ENCODE measurements around the gene CARD6.
A peak's percentile ranks its signal among the peaks of the same experiment; 100 is the strongest.

CARD6 gene

DNA sequence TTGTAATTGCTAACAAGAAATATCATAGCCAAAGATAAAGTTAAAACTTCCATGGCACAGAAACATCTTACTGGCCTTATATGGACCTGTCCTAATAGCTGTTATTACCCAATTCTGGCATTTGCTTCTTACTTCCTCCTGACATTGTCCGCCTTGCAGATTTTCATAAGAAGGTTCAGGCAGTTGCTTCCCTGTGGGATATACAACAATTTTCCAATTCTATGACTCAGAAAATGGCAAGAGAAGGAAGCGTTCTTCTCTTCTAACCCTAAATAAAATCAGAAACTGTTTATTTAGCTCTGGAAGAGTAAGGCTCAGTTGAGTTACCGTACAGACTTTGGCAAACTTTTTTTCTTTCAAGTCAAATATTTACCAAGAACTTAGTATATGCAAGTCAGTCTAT, 44.7 kb upstream of the CARD6 start:
- TF ChIP-seq TOX (CRISPR knock-in tag; IDR thresholded peaks at IDR 0.05; ENCODE audit: borderline replicate concordance) (no peak), GLIS3 (CRISPR knock-in tag; IDR thresholded peaks at IDR 0.05) (no peak), ZNF70 (CRISPR knock-in tag; IDR thresholded peaks at IDR 0.05) (no peak), ESRRG (CRISPR knock-in tag; IDR thresholded peaks at IDR 0.05) (no peak), ZC3H10 (CRISPR knock-in tag; IDR thresholded peaks at IDR 0.05) (no peak), SNAI2 (CRISPR knock-in tag; IDR thresholded peaks at IDR 0.05) (no peak), ZFP3 (CRISPR knock-in tag; IDR thresholded peaks at IDR 0.05) (no peak), ISL1 (CRISPR knock-in tag; IDR thresholded peaks at IDR 0.05) (no peak), ZNF8 (CRISPR knock-in tag; IDR thresholded peaks at IDR 0.05) (no peak), TCF4 (CRISPR knock-in tag; IDR thresholded peaks at IDR 0.05; ENCODE audit: borderline replicate concordance) (no peak), BACH2 (CRISPR knock-in tag; IDR thresholded peaks at IDR 0.05; ENCODE audit: borderline replicate concordance) (no peak), ZNF565 (CRISPR knock-in tag; conservative IDR thresholded peaks at IDR 0.05; ENCODE audit: low read depth) (no peak)
- TF ChIP-seq, protein P1, sequence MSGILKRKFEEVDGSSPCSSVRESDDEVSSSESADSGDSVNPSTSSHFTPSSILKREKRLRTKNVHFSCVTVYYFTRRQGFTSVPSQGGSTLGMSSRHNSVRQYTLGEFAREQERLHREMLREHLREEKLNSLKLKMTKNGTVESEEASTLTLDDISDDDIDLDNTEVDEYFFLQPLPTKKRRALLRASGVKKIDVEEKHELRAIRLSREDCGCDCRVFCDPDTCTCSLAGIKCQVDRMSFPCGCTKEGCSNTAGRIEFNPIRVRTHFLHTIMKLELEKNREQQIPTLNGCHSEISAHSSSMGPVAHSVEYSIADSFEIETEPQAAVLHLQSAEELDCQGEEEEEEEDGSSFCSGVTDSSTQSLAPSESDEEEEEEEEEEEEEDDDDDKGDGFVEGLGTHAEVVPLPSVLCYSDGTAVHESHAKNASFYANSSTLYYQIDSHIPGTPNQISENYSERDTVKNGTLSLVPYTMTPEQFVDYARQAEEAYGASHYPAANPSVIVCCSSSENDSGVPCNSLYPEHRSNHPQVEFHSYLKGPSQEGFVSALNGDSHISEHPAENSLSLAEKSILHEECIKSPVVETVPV (CRISPR knock-in tag; IDR thresholded peaks at IDR 0.05): no peak
- ATAC-seq: no peak

DNA sequence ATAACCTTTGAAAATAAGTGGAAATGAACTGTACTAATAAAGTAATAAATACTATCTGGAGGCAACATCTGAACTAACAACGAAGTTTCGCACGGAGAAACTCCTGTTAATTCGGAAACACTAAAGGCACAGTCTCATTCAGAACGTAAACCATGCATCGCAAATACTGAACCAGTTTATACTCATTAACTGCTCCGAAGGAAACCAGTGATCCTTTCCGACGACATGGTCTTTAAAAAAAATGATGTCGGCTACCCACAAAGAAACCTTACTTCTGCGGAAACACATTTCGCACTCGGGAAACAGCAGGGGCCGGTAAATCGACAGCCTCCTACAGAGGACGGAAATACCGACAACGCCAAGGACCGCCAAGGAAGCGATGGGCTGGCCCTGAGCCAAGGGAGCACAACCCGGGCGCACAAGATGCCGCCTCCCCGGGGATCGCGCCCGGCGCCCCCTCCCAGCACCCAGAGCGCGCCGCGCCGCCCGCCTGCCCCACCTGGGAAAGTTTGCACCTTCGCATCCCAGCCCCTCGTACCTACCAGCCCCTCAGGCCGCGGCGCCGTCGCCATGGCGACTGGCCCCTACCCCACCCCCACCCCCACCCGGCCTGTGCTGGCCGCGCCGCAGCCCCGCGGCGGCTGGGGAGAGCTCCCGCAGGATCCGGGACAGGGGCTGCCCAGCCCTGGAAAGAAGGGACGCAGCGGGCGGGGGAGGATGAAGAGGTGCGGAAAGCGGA, 43.7 kb upstream of the CARD6 start:
- ATAC-seq: peak; percentile 74
- TF ChIP-seq ZFP30 (CRISPR knock-in tag; IDR thresholded peaks at IDR 0.05) (no peak), ZNF70 (CRISPR knock-in tag; IDR thresholded peaks at IDR 0.05) (no peak), PPARA (CRISPR knock-in tag; IDR thresholded peaks at IDR 0.05; ENCODE audit: borderline replicate concordance) (no peak), ISL1 (CRISPR knock-in tag; IDR thresholded peaks at IDR 0.05) (no peak), CSDC2 (CRISPR knock-in tag; IDR thresholded peaks at IDR 0.05) (no peak), ARNTL (CRISPR knock-in tag; IDR thresholded peaks at IDR 0.05; ENCODE audit: borderline replicate concordance, low read depth) (no peak), ZC3H10 (CRISPR knock-in tag; IDR thresholded peaks at IDR 0.05) (no peak), ZFP3 (CRISPR knock-in tag; IDR thresholded peaks at IDR 0.05) (no peak)
- TF ChIP-seq, protein P2, sequence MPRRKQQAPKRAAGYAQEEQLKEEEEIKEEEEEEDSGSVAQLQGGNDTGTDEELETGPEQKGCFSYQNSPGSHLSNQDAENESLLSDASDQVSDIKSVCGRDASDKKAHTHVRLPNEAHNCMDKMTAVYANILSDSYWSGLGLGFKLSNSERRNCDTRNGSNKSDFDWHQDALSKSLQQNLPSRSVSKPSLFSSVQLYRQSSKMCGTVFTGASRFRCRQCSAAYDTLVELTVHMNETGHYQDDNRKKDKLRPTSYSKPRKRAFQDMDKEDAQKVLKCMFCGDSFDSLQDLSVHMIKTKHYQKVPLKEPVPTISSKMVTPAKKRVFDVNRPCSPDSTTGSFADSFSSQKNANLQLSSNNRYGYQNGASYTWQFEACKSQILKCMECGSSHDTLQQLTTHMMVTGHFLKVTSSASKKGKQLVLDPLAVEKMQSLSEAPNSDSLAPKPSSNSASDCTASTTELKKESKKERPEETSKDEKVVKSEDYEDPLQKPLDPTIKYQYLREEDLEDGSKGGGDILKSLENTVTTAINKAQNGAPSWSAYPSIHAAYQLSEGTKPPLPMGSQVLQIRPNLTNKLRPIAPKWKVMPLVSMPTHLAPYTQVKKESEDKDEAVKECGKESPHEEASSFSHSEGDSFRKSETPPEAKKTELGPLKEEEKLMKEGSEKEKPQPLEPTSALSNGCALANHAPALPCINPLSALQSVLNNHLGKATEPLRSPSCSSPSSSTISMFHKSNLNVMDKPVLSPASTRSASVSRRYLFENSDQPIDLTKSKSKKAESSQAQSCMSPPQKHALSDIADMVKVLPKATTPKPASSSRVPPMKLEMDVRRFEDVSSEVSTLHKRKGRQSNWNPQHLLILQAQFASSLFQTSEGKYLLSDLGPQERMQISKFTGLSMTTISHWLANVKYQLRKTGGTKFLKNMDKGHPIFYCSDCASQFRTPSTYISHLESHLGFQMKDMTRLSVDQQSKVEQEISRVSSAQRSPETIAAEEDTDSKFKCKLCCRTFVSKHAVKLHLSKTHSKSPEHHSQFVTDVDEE (CRISPR knock-in tag; IDR thresholded peaks at IDR 0.05): no peak
- TF ChIP-seq, protein P3, sequence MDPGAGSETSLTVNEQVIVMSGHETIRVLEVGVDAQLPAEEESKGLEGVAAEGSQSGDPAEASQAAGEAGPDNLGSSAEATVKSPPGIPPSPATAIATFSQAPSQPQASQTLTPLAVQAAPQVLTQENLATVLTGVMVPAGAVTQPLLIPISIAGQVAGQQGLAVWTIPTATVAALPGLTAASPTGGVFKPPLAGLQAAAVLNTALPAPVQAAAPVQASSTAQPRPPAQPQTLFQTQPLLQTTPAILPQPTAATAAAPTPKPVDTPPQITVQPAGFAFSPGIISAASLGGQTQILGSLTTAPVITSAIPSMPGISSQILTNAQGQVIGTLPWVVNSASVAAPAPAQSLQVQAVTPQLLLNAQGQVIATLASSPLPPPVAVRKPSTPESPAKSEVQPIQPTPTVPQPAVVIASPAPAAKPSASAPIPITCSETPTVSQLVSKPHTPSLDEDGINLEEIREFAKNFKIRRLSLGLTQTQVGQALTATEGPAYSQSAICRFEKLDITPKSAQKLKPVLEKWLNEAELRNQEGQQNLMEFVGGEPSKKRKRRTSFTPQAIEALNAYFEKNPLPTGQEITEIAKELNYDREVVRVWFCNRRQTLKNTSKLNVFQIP (CRISPR knock-in tag; IDR thresholded peaks at IDR 0.05; ENCODE audit: borderline replicate concordance, low read depth): no peak
- TF ChIP-seq, protein P4, sequence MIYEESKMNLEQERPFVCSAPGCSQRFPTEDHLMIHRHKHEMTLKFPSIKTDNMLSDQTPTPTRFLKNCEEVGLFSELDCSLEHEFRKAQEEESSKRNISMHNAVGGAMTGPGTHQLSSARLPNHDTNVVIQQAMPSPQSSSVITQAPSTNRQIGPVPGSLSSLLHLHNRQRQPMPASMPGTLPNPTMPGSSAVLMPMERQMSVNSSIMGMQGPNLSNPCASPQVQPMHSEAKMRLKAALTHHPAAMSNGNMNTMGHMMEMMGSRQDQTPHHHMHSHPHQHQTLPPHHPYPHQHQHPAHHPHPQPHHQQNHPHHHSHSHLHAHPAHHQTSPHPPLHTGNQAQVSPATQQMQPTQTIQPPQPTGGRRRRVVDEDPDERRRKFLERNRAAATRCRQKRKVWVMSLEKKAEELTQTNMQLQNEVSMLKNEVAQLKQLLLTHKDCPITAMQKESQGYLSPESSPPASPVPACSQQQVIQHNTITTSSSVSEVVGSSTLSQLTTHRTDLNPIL (CRISPR knock-in tag; IDR thresholded peaks at IDR 0.05; ENCODE audit: low read depth): no peak

DNA sequence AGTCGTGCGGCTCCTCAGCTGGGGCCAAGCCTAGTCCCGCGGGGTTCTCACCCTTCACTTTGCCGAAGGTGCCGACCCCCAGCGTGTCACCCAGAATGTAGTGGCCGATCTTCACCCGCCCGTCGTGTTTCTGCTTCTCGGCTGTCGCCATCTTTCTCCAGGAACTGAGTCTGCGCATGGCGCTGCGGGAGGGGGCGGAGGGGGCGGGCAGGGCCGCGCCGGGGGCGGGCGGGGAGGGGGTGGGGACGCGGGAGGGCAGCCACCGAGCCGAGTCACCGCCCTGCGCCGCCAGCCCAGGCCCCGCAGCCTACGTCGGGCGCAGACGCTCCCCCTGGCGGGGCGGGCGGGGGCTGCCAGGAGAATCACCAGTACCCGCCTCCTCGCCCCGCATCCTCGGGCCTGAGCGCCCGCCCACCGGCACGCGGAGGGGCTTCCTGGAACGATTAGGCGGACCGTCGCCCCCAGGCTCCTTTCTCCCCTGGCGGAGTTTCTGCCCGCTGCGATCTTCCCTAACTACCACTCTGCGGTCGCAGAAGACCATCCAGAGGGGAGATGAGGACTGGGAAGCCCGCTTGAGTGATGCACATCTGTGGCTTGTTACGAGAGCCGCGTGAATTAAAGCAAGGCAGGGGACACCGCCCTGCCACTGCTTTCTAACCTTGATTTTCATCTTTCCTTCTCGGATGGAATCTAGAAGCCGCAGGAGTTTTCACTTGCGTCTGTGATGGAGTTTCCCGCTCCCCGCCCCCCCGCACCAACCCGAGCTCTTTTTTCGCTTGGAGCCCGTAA, 43.0 kb upstream of the CARD6 start, which contains the start of gene PRKAA1:
TSS of gene PRKAA1 (minus strand) at position 363 of the 789 bp plus-strand sequence. CDS start at position 178, 185 bp downstream.
- peak; percentile 95 for ATAC-seq
- no peak for TF ChIP-seq ESRRG (CRISPR knock-in tag; IDR thresholded peaks at IDR 0.05)
- TF ChIP-seq PPARA (CRISPR knock-in tag; IDR thresholded peaks at IDR 0.05; ENCODE audit: borderline replicate concordance): no peak
- no peak for TF ChIP-seq ISL1 (CRISPR knock-in tag; IDR thresholded peaks at IDR 0.05)
- no peak for TF ChIP-seq ZNF8 (CRISPR knock-in tag; IDR thresholded peaks at IDR 0.05)
- TF ChIP-seq, protein P5, sequence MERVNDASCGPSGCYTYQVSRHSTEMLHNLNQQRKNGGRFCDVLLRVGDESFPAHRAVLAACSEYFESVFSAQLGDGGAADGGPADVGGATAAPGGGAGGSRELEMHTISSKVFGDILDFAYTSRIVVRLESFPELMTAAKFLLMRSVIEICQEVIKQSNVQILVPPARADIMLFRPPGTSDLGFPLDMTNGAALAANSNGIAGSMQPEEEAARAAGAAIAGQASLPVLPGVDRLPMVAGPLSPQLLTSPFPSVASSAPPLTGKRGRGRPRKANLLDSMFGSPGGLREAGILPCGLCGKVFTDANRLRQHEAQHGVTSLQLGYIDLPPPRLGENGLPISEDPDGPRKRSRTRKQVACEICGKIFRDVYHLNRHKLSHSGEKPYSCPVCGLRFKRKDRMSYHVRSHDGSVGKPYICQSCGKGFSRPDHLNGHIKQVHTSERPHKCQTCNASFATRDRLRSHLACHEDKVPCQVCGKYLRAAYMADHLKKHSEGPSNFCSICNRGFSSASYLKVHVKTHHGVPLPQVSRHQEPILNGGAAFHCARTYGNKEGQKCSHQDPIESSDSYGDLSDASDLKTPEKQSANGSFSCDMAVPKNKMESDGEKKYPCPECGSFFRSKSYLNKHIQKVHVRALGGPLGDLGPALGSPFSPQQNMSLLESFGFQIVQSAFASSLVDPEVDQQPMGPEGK (CRISPR knock-in tag; IDR thresholded peaks at IDR 0.05; ENCODE audit: borderline replicate concordance): no peak; the same call in 1 of the 2 replicates
- no peak for TF ChIP-seq TCF4 (CRISPR knock-in tag; IDR thresholded peaks at IDR 0.05; ENCODE audit: borderline replicate concordance)
- no peak for TF ChIP-seq ARNTL (CRISPR knock-in tag; IDR thresholded peaks at IDR 0.05; ENCODE audit: borderline replicate concordance, low read depth)
- TF ChIP-seq, protein P3 (CRISPR knock-in tag; IDR thresholded peaks at IDR 0.05; ENCODE audit: borderline replicate concordance, low read depth): no peak
- TF ChIP-seq ZNF70 (CRISPR knock-in tag; IDR thresholded peaks at IDR 0.05): no peak
- TF ChIP-seq, protein P1 (CRISPR knock-in tag; IDR thresholded peaks at IDR 0.05): no peak
- TF ChIP-seq ZFP30 (CRISPR knock-in tag; IDR thresholded peaks at IDR 0.05): no peak
- TF ChIP-seq RARB (CRISPR knock-in tag; IDR thresholded peaks at IDR 0.05): no peak
- no peak for TF ChIP-seq OSR1 (CRISPR knock-in tag; IDR thresholded peaks at IDR 0.05)
- no peak for TF ChIP-seq ZC3H10 (CRISPR knock-in tag; IDR thresholded peaks at IDR 0.05)
- no peak for TF ChIP-seq SNAI2 (CRISPR knock-in tag; IDR thresholded peaks at IDR 0.05)

Data from SK-N-SH treated with all-trans-retinoic acid at 6 μM for 48 hours (cell line).